ENCODE data around the gene FIGLA. TPM values are rescaled to one million over a fixed set of nuclear protein-coding genes. Genes with fewer than 3 reads are reported as not detected.

Gene FIGLA
- total and polyA plus RNA-seq, 2 donors (not counting 1 experiment from before 2014, with no cell fraction given), result not detected

- Histone ChIP-seq H3K27ac (ENCODE audit: low read length in 2 of 2) (no peak overlapping the region), H3K36me3 (replicated peaks in 1 of 2; ENCODE audit: control extremely low read depth in 1 of 2, control insufficient read depth in 1 of 2, extremely low read depth in 1 of 2, insufficient read depth in 2 of 2, low read length in 1 of 2) (no peaks in the 10 kb centered on the region), H3K4me3 (ENCODE audit: control extremely low read depth in 1 of 5, extremely low read depth in 1 of 5, insufficient read depth in 1 of 5, low read depth in 2 of 5, low read length in 4 of 5) (no peak overlapping the region), H3K27me3 (replicated peaks in 1 of 4; ENCODE audit: control extremely low read depth in 1 of 4, control insufficient read depth in 3 of 4, insufficient read depth in 4 of 4, low read length in 3 of 4) (peaks cover 0 to 49% (median 24%) of the 10 kb centered on the region in 4 experiments), H3K9ac (ENCODE audit: low read length) (no peak overlapping the region), H2AFZ (ENCODE audit: insufficient read depth, low read depth, low read length, poor library complexity, severe bottlenecking) (no peak overlapping the region), H4K20me1 (ENCODE audit: control insufficient read depth, insufficient read depth, low read length, poor library complexity, severe bottlenecking) (no peaks in the 10 kb centered on the region), H3K79me2 (ENCODE audit: control insufficient read depth, insufficient read depth, low read length) (no peaks in the 10 kb centered on the region), H3K4me2 (replicated peaks; ENCODE audit: low read depth, low read length, poor library complexity, severe bottlenecking) (no peak overlapping the region), H3K9me3 (ENCODE audit: control extremely low read depth in 1 of 3, control insufficient read depth in 2 of 3, insufficient read depth in 1 of 3, low read length in 2 of 3) (peaks cover 0 to 6% (median 3%) of the 10 kb centered on the region in 3 donors), H3K4me1 (ENCODE audit: control insufficient read depth in 2 of 2, insufficient read depth in 2 of 2, low read length in 2 of 2) (peaks cover 0 to 5% of the 10 kb centered on the region in 2 donors)
- intact Hi-C loops (cut with micrococcal nuclease), result no loop called here
- Mint-ChIP-seq H3K27me3 (peaks cover 53% of the 10 kb centered on the region), H3K27ac (no peak overlapping the region), H3K4me1 (peaks cover 6% of the 10 kb centered on the region), H3K9me3 (ENCODE audit: insufficient read depth) (peaks cover 9% of the 10 kb centered on the region), H3K4me3 (no peak overlapping the region)
- ATAC-seq (ENCODE audit: low read depth) (no peak), DNase-seq (no peak)
- TF ChIP-seq, protein P1, sequence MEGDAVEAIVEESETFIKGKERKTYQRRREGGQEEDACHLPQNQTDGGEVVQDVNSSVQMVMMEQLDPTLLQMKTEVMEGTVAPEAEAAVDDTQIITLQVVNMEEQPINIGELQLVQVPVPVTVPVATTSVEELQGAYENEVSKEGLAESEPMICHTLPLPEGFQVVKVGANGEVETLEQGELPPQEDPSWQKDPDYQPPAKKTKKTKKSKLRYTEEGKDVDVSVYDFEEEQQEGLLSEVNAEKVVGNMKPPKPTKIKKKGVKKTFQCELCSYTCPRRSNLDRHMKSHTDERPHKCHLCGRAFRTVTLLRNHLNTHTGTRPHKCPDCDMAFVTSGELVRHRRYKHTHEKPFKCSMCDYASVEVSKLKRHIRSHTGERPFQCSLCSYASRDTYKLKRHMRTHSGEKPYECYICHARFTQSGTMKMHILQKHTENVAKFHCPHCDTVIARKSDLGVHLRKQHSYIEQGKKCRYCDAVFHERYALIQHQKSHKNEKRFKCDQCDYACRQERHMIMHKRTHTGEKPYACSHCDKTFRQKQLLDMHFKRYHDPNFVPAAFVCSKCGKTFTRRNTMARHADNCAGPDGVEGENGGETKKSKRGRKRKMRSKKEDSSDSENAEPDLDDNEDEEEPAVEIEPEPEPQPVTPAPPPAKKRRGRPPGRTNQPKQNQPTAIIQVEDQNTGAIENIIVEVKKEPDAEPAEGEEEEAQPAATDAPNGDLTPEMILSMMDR (IDR thresholded peaks at IDR 0.05), result no peak
- no peak for TF ChIP-seq EZH2 (IDR thresholded peaks at IDR 0.05; ENCODE audit: borderline replicate concordance, insufficient read depth, low read depth, low read length, poor library complexity, severe bottlenecking)
- WGBS (ENCODE audit: insufficient coverage), result 50% methylated on average over 2 of the region's 2 CpGs
- ChIA-PET CTCF (no interaction called here), POLR2A (interaction anchor here (0.5 kb wide), 1 partner anchor 58 kb away, joined by 6 read pairs; no protein-coding TSS in a partner anchor)
Observed at GRCh38 chr2:70772486-70773155, 17.8 kb downstream of the FIGLA start.

DNA sequence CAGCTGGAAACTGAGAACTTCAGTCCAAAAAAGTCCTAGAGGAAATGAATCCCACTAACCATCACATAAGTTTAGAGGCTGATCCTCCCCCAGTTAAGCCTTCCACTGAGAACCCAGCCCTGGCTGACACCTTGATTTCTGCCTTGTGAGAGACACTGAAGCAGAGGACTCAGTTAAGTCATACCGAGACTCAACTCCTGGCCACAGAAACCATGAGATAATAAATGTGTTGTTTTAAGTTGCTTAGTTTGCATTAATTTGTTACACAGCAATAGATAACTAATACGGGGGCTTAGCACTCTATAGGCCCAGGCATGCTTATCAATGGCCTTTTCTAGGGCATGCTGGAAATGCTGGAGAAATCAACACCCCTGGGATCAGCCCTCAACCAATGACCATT, 19.0 kb downstream of the FIGLA start:
- no peak overlapping the region for H3K27ac Mint-ChIP-seq
- H3K36me3 ChIP-seq (replicated peaks in 1 of 2; ENCODE audit: control extremely low read depth in 1 of 2, control insufficient read depth in 1 of 2, extremely low read depth in 1 of 2, insufficient read depth in 2 of 2, low read length in 1 of 2), result no peaks in the 10 kb centered on the region
- no peaks in the 10 kb centered on the region for H4K20me1 ChIP-seq (ENCODE audit: control insufficient read depth, insufficient read depth, low read length, poor library complexity, severe bottlenecking)
- no peak for DNase-seq
- TF ChIP-seq, protein P1 (IDR thresholded peaks at IDR 0.05), result no peak
- no peak for TF ChIP-seq EZH2 (IDR thresholded peaks at IDR 0.05; ENCODE audit: borderline replicate concordance, insufficient read depth, low read depth, low read length, poor library complexity, severe bottlenecking)
- ATAC-seq (ENCODE audit: low read depth), result no peak
- ChIA-PET POLR2A (no interaction called here), CTCF (interaction anchor here (1.5 to 1.7 kb wide), 2 partner anchors 17 to 19 kb away, joined by 3 to 4 read pairs; no protein-coding TSS in a partner anchor)
- peaks cover 11% of the 10 kb centered on the region for H3K4me1 Mint-ChIP-seq
- no peak overlapping the region for H3K4me3 Mint-ChIP-seq
- no peak overlapping the region for H3K9ac ChIP-seq (ENCODE audit: low read length)
- no peak overlapping the region for H3K27ac ChIP-seq (ENCODE audit: low read length in 2 of 2)
- H3K4me1 ChIP-seq (ENCODE audit: control insufficient read depth in 2 of 2, insufficient read depth in 2 of 2, low read length in 2 of 2), result peaks cover 3 to 12% of the 10 kb centered on the region in 2 donors
- peaks cover 0 to 6% (median 3%) of the 10 kb centered on the region in 3 donors for H3K9me3 ChIP-seq (ENCODE audit: control extremely low read depth in 1 of 3, control insufficient read depth in 2 of 3, insufficient read depth in 1 of 3, low read length in 2 of 3)
- intact Hi-C loops (cut with micrococcal nuclease), result no loop called here
- H3K9me3 Mint-ChIP-seq (ENCODE audit: insufficient read depth), result peaks cover 9% of the 10 kb centered on the region
- no CpG with 5 or more reads among the region's 2 CpGs for whole genome bisulfite sequencing (ENCODE audit: insufficient coverage)
- H3K4me3 ChIP-seq (ENCODE audit: control extremely low read depth in 1 of 5, extremely low read depth in 1 of 5, insufficient read depth in 1 of 5, low read depth in 2 of 5, low read length in 4 of 5), result no peak overlapping the region
- peaks cover 0 to 49% (median 23%) of the 10 kb centered on the region in 4 experiments for H3K27me3 ChIP-seq (replicated peaks in 1 of 4; ENCODE audit: control extremely low read depth in 1 of 4, control insufficient read depth in 3 of 4, insufficient read depth in 4 of 4, low read length in 3 of 4)
- H3K4me2 ChIP-seq (replicated peaks; ENCODE audit: low read depth, low read length, poor library complexity, severe bottlenecking), result no peak overlapping the region
- peaks cover 48% of the 10 kb centered on the region for H3K27me3 Mint-ChIP-seq
- no peaks in the 10 kb centered on the region for H3K79me2 ChIP-seq (ENCODE audit: control insufficient read depth, insufficient read depth, low read length)
- H2AFZ ChIP-seq (ENCODE audit: insufficient read depth, low read depth, low read length, poor library complexity, severe bottlenecking), result no peak overlapping the region

All from B cell (primary cell).